SK-N-SH (cell line): ENCODE measurements around the gene NAXD.

Source experiments
- CHD2 ChIP-seq: fragments of 150-350 bp; IDR thresholded peaks from 2 replicates; pipeline ENCODE4 v1.6.1; 2018; ENCODE audit warnings: low read length; ENCODE audit not compliant: partially characterized antibody
- RFX5 ChIP-seq: IDR thresholded peaks from 2 replicates; pipeline ENCODE4 v1.6.1; 2012; ENCODE audit warnings: mild to moderate bottlenecking, improper control_type of control experiment, low read length
- SMC3 ChIP-seq: IDR thresholded peaks from 2 replicates; pipeline ENCODE4 v1.6.1; 2012; ENCODE audit warnings: low read depth, low read length, improper control_type of control experiment
- ZBTB33 ChIP-seq: IDR thresholded peaks from 2 replicates; pipeline ENCODE4 v1.4.0; 2012; ENCODE audit warnings: low read depth, borderline replicate concordance
- TF ChIP-seq, protein P1 (sequence below): fragments of 200-600 bp; sonication (generic); IDR thresholded peaks from 2 replicates; pipeline ENCODE4 v1.6.1; 2017; ENCODE audit warnings: antibody characterized with exemption, mild to moderate bottlenecking, moderate library complexity

DNA sequence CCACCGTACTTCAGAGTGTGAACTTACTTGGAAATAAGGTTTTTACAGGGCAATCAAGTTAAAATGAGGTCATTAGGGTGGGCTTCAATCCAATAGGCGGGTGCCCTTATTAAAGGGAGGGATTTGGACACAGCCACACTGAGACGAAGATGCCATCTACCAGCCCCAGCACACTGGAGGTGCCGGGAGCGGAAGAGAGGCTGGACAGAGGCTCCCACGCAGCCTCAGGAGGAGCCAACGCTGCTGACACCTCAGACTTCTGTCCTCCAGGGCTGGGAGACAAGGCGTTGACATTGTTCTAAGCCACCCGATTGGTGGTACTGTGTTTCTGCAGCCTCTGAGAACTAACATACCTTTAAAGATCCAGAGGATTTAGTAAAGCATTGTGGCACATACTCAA, 41.2 kb upstream of the NAXD start:
- TF ChIP-seq, protein P1, sequence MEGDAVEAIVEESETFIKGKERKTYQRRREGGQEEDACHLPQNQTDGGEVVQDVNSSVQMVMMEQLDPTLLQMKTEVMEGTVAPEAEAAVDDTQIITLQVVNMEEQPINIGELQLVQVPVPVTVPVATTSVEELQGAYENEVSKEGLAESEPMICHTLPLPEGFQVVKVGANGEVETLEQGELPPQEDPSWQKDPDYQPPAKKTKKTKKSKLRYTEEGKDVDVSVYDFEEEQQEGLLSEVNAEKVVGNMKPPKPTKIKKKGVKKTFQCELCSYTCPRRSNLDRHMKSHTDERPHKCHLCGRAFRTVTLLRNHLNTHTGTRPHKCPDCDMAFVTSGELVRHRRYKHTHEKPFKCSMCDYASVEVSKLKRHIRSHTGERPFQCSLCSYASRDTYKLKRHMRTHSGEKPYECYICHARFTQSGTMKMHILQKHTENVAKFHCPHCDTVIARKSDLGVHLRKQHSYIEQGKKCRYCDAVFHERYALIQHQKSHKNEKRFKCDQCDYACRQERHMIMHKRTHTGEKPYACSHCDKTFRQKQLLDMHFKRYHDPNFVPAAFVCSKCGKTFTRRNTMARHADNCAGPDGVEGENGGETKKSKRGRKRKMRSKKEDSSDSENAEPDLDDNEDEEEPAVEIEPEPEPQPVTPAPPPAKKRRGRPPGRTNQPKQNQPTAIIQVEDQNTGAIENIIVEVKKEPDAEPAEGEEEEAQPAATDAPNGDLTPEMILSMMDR = no peak
- TF ChIP-seq SMC3 (no peak), RFX5 (no peak), CHD2 (no peak), ZBTB33 (no peak)
